ENCODE measurements around the gene UGT1A8. TPM values are rescaled to one million over a fixed set of nuclear protein-coding genes. Genes with fewer than 3 reads are reported as not detected.

Gene UGT1A8
- total RNA-seq, 1 donor from 2014 or later = not detected

- no peak for DNase-seq (ENCODE audit: low read depth in 2 of 2)
Observed at GRCh38 chr2:233799716-233800115, 182.3 kb downstream of the UGT1A8 start.

DNA sequence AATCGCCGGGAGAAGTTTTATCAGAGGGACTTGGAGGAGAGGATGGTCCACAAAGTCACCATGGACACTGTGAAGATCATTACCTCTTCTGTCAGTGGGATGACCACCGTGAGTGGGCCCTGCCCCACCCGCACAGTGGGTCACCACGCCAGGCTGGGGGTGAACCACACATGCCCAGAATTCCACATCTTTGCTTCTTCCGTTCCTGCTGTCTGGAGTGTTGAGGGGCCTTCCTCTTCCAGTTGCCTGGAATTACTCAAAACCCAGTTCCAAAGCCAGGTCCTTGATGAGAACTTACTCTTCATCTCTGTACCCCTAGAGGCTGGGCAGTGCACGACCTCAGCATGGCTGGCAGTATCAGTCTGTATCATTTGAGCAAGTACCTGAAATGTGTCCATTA is 182.8 kb downstream of the UGT1A8 start:
- DNase-seq (ENCODE audit: low read depth in 2 of 2) = no peak

DNA sequence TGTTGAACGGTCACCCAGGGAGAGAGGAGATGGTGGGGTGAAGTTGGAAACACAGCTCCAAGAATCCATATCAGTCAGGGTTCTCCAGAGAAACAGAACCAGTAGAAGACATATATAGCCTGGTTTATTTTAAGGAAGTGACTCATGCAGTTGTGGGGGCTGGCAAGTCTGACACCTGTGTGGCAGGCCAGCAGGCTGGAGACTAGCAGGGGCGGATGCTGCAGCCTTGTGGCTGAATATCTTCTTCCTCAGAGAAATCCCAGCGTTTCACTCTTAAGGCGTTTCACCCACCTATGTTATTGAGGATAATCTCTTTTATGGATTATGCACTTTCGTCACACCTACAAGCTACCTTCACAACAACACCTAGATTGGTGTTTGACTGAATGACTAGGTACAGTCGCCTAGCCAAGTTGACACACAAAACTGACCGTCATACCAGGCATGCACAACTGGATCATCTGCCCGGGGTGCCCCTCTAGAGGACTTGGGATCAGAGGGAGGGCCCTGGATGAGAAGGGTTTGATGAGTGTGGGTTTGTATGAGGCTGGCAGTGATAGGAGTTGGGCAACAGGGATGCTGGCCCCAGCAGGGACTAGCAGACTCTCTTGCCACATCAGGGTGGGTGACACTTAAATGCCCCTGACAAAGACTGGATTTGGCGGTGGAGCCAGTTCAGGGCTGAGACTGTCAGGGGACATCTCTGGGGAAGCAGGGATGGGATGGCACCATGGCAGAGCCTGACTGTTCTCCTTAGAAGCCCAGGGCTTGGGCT is 184.1 kb downstream of the UGT1A8 start:
- DNase-seq (ENCODE audit: low read depth in 2 of 2) = no peak

DNA sequence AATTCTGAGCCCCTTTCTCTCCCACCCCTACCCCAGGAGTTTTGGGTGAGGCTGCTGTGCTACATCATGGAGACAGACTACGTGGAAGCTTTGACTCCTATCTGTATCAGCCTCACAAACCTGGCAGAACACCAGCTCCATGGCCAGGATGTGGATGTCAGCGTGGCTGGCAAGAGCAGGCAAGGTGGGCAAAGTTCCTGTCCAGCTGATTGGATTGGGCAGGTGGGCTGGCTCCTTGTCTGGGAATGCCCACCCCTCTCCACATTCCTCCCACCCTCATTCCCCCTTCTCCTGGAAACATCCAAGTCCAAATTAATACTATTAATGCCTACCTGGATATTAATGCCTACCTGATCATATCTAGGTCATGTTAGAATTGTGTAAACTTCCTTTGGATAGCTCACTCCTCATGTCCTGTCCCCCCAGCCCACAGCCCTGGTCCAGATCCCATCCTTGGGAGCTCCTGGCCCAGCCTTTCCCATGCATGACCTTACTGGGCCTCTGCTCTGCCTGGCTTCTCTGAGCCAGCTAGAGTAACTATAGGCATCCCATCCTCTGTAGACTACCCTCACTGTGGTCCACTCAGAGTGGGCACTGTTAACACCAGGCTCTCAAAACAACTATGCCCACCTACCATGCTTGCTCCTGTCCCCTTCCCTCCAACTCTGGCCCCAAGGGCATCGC is 184.8 kb downstream of the UGT1A8 start:
- no peak for DNase-seq (ENCODE audit: low read depth in 2 of 2)

DNA sequence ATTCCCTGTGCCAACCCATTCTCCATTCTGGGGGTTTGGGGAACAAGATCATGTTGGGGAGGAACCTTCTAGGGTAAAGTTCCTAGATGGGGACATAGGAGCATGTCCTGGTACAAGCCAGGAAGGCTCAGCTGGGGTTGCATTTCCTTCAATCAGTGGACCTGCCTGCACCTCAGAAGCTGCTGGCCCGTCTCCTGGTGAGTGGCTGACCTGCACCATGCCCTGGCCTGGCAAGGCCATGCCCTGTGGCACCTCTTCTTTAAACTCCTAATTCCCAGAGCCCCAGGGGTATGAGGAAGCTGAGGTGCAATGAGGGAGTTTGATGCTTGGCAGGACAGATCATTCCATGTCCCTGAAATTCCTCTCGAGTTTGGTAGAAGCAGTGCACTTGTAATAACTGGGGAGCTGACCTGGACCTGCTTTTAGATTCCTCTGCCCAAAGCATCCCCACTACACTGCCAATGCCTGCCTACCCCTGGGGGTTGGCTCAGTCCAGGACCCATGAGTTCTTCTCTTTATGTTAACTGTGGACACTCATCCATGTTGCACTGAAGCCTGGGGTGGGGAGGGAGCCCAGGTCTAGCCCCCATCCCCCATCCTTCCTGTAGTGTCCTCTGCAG is 186.0 kb downstream of the UGT1A8 start:
- no peak for DNase-seq (ENCODE audit: low read depth in 2 of 2)

- no peak for DNase-seq (ENCODE audit: low read depth in 2 of 2)
Observed at GRCh38 chr2:233803994-233804393, 186.6 kb downstream of the UGT1A8 start.

- DNase-seq (ENCODE audit: low read depth in 2 of 2) = no peak
Observed at GRCh38 chr2:233807215-233807865, 189.9 kb downstream of the UGT1A8 start.

- no peak for DNase-seq (ENCODE audit: low read depth in 2 of 2)
Observed at GRCh38 chr2:233807966-233808935, 190.8 kb downstream of the UGT1A8 start.

GRCh38 chr2:233810385-233810784 is 193.0 kb downstream of the UGT1A8 start:
- no peak for DNase-seq (ENCODE audit: low read depth in 2 of 2)

- no peak for DNase-seq (ENCODE audit: low read depth in 2 of 2)
Observed at GRCh38 chr2:233811087-233811486, 193.7 kb downstream of the UGT1A8 start.

GRCh38 chr2:233811732-233812131 is 194.3 kb downstream of the UGT1A8 start:
- DNase-seq (ENCODE audit: low read depth in 2 of 2) = no peak

DNA sequence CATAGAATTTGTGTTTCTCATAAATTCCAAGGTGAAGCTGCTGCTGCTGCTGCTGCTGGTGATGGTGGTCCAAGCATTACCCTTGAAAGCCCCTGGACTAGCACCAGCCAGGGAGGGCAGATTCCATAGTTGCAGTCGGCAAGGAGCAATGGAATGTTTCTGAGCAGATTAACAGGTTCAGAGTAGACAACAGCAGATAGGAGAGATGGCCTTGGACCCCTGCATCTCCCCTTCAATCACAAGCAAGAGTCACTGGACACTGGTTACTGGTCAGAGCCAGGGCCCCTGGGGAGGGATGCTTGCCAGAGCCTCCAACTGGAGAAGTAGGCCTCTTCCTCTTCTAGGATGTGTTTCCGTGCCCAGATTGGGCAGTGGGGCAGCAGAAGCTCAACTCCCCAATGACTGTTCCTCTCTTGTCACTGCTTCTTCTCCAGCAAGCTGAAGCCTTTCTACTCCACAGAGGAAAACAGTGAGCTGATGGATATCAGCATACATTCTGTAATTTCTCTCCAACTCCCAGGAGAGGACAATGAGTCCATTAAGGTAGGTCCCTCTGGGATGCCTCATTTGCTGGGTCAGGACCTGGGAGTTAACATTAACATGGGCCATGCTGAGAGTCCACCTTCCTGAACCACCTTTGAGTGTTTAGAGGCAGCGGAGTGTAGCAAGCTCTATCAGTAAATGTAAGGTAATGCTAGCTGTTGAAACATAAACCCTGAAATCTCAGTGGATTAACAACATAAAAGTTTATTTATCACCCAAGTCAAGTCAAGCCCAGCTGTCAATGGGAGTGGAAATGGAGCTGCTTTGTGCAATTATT is 196.0 kb downstream of the UGT1A8 start:
- no peak for DNase-seq (ENCODE audit: low read depth in 2 of 2)

DNA sequence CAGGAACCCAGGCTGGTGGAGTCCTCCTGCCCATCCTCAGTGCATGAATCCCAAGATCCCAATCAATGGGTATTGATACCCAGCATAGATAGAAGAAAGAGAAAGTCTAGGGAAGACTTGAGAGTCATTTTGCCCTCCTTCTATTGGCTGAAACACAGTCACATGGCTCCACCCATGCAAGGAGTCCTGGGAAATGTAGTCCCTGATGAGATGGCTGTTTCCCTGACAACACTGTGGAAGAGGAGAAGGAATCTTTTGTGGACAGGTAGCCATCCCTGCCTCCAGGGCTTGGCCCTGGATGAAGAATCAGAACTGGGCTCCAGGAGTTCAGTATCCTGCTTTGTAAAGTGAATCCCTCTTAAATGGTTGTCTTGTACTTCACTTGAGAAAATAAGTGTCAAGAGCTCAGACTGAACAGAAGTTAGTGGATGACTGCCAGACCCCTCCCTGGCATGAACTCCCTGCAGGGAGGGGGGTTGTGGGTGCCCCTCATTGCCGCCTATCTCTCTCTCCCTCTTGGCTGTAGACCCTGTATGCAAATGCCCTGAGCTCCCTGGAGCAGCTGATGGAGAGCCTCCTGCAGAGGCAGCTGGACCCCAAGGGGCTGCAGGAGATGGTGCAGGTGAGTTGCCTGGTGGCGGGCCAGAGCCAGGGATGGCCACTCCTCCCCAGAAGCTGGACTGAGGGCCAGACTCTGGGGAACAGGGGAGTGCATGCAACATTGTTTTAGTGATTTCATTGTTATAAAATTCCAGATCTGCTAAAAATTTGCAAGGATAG is 196.8 kb downstream of the UGT1A8 start:
- DNase-seq (ENCODE audit: low read depth in 2 of 2) = no peak

DNA sequence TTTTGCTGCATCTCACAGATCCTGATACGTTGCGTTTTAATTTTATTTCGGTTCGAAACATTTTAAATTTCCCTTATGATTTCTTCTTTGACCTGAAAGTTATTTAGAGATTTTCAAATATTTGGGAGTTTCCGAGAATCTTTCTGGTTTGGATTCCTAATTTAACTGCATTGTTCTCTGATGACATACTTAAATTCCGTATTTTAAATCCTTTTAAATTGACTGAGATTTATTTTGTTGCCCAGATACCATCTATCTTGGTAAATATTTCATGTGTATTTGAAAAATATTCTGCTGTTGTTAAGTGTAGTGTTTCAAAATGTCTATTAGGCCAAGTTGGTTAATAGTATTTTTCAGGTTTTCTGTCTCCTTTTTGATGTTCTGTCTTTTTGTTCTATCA is 198.4 kb downstream of the UGT1A8 start:
- DNase-seq (ENCODE audit: low read depth in 2 of 2) = no peak

- DNase-seq (ENCODE audit: low read depth in 2 of 2) = no peak
Observed at GRCh38 chr2:233816334-233816733, 198.9 kb downstream of the UGT1A8 start.

DNA sequence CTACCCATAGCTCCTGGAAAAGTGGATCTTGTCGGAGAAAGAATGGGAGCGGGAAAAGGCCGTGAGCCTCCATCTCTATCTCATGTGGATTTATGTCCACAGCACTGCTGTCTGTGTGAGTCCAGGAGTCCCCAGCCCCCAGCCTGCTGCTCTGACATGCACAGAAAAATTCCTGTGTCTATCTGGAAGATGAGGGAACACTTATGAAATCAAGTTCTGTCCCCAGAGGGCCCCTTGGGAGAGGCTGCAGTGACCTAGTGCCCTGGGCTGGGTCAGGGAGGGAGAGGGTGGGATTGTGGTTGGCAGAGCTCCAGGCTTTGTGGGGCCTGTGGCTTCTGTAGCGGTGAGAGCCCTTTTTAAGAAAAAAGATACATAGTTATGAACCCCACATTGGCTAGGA is 199.3 kb downstream of the UGT1A8 start:
- DNase-seq (ENCODE audit: low read depth in 2 of 2) = no peak

DNA sequence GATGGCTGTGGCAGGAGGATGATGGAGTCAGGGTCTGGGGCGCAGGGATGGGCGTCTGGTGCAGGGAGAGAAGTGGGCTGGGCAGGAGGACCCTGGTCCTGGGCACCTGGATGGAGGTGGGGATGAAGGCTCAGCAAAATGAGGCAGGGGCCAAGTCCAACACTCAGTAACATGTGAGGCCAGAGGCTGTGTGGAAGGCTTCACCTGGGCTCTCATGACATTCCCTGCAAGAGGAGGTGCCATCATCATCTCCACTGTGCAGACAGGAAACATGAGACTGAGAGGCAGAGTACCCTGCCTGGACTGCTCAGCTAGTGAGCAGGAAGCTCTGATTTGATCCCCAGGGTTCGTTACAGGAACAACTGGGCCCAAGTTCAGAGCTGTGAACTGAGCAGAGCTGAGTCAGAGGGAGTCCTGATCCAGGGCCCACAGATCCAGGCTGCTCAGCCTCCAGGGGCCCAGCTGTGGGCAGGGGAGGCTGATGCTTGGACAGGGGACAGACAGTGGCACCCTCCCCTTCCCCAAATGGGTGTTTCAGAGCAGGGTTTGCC is 200.0 kb downstream of the UGT1A8 start:
- DNase-seq (ENCODE audit: low read depth in 2 of 2) = no peak

- no peak for DNase-seq (ENCODE audit: low read depth in 2 of 2)
Observed at GRCh38 chr2:233817995-233818638, 200.7 kb downstream of the UGT1A8 start.
